NT2/D1 (cell line): ENCODE results near the gene NAXE.

Experiments
- SUZ12 ChIP-seq: IDR thresholded peaks from 2 replicates; pipeline ENCODE4 v1.6.1; 2011; ENCODE audit not compliant: insufficient read length, insufficient read depth; ENCODE audit errors: extremely low read depth
- YY1 ChIP-seq: IDR thresholded peaks from 2 replicates; pipeline ENCODE4 v1.6.1; 2011; ENCODE audit not compliant: insufficient read length, insufficient read depth
- ZNF274 ChIP-seq: IDR thresholded peaks from 2 replicates; pipeline ENCODE4 v1.6.1; 2011; ENCODE audit warnings: mild to moderate bottlenecking, low read depth, low read length

GRCh38 chr1:156555715-156556114 is 35.9 kb upstream of the NAXE start:
- no peak for TF ChIP-seq YY1
- TF ChIP-seq SUZ12: no peak
- TF ChIP-seq ZNF274: no peak
